Endodermal cell (in vitro differentiated cells): ENCODE data around the gene FSTL1. TPM values are rescaled to one million over a fixed set of nuclear protein-coding genes. Genes with fewer than 3 reads are reported as not detected.

Experiments used
- DNase-seq: peaks from one replicate; pipeline ENCODE4 v3.0.0-alpha.2; 2017
- H3K27ac ChIP-seq: 2 replicates; pipeline ENCODE4 v1.5.1; 2013; ENCODE audit warnings: mild to moderate bottlenecking, low read depth, low read length, moderate library complexity
- H3K27me3 ChIP-seq: 2 replicates; pipeline ENCODE4 v1.6.1; 2013; ENCODE audit warnings: mild to moderate bottlenecking, low read length, moderate library complexity; ENCODE audit not compliant: insufficient read depth, control insufficient read depth, poor library complexity, severe bottlenecking
- H3K36me3 ChIP-seq: 2 replicates; pipeline ENCODE4 v1.7.0; 2013; ENCODE audit warnings: mild to moderate bottlenecking, low read length, moderate library complexity; ENCODE audit not compliant: control insufficient read depth, insufficient read depth
- H3K4me1 ChIP-seq: one replicate; pipeline ENCODE4 v1.7.0; 2013; ENCODE audit warnings: low read length; ENCODE audit not compliant: control insufficient read depth, insufficient read depth
- H3K4me3 ChIP-seq: 2 replicates; pipeline ENCODE4 v1.5.1; 2013; ENCODE audit warnings: mild to moderate bottlenecking, low read length, moderate library complexity
- H3K9ac ChIP-seq: 2 replicates; pipeline ENCODE4 v1.6.1; 2013; ENCODE audit warnings: mild to moderate bottlenecking, low read length, moderate library complexity; ENCODE audit not compliant: poor library complexity, severe bottlenecking; ENCODE audit errors: extremely low read depth
- H3K9me3 ChIP-seq: 2 replicates; pipeline ENCODE4 v1.6.1; 2013; ENCODE audit warnings: mild to moderate bottlenecking, low read length, moderate library complexity; ENCODE audit not compliant: control insufficient read depth
- H3K27ac Mint-ChIP-seq: 2 replicates; pipeline ENCODE4 v1.8.0; 2020; ENCODE audit warnings: mixed read lengths
- H3K27me3 Mint-ChIP-seq: 2 replicates; pipeline ENCODE4 v1.8.0; 2021; ENCODE audit warnings: mild to moderate bottlenecking, mixed read lengths; ENCODE audit not compliant: insufficient read depth
- H3K36me3 Mint-ChIP-seq: 2 replicates; pipeline ENCODE4 v1.8.0; 2020; ENCODE audit warnings: low read depth, mixed read lengths
- H3K4me1 Mint-ChIP-seq: 2 replicates; pipeline ENCODE4 v1.8.0; 2020; ENCODE audit warnings: mixed read lengths
- H3K4me3 Mint-ChIP-seq: 2 replicates; pipeline ENCODE4 v1.8.0; 2020; ENCODE audit warnings: mild to moderate bottlenecking, moderate library complexity, mixed read lengths
- H3K9me3 Mint-ChIP-seq: 2 replicates; pipeline ENCODE4 v1.8.0; 2020; ENCODE audit warnings: mild to moderate bottlenecking, mixed read lengths
- CTCF ChIP-seq: fragments of 200-600 bp; sonication (generic); conservative IDR thresholded peaks from 2 replicates; pipeline ENCODE4 v1.5.0; 2021; ENCODE audit warnings: antibody characterized with exemption, mild to moderate bottlenecking
- WGBS, 2 experiments: methylation state at CpG; one replicate each; pipeline versions ENCODE4 v1.1.5 to v1.1.7; 2013; ENCODE audit warnings: missing lambda C conversion rate in 2 of 2, mixed read lengths in 1 of 2; ENCODE audit not compliant: insufficient coverage in 1 of 2, insufficient read length in 1 of 2; 5-methylcytosine and 5-hydroxymethylcytosine counted together
- total RNA-seq, 2 donors: library from RNA; stranded (reverse); fragmentation: NEBNext Ultra II Directional in 1 of 2; extraction: Animal tissue kit (Norgen Biotek cat#: 25700) in 1 of 2; gene quantifications; 2 replicates in 1 of 2; 3 replicates in 1 of 2; pipeline ENCODE4 v1.2.1, GENCODE V29; 2021

Gene FSTL1
- total RNA-seq, 2 donors from 2014 or later = 309 to 379 TPM

GRCh38 chr3:120497336-120497735 lies 46.5 kb upstream of the FSTL1 start:
- Mint-ChIP-seq H3K27me3 (no peaks in the 10 kb centered on the region), H3K9me3 (peaks cover 25% of the 10 kb centered on the region), H3K4me3 (no peak overlapping the region), H3K4me1 (peaks cover 7% of the 10 kb centered on the region), H3K36me3 (no peaks in the 10 kb centered on the region), H3K27ac (no peak overlapping the region)
- H3K4me3 ChIP-seq = no peak overlapping the region
- H3K9ac ChIP-seq = no peak overlapping the region
- H3K4me1 ChIP-seq = no peaks in the 10 kb centered on the region
- H3K27me3 ChIP-seq = no peaks in the 10 kb centered on the region
- H3K27ac ChIP-seq = no peak overlapping the region
- no peaks in the 10 kb centered on the region for H3K36me3 ChIP-seq
- TF ChIP-seq CTCF = no peak
- 91% methylated on average over 3 of the region's 3 CpGs; no CpG with 5 or more reads in 1 of the 2 experiments for WGBS, 2 experiments
- peaks cover 24% of the 10 kb centered on the region for H3K9me3 ChIP-seq
- DNase-seq = no peak

DNA sequence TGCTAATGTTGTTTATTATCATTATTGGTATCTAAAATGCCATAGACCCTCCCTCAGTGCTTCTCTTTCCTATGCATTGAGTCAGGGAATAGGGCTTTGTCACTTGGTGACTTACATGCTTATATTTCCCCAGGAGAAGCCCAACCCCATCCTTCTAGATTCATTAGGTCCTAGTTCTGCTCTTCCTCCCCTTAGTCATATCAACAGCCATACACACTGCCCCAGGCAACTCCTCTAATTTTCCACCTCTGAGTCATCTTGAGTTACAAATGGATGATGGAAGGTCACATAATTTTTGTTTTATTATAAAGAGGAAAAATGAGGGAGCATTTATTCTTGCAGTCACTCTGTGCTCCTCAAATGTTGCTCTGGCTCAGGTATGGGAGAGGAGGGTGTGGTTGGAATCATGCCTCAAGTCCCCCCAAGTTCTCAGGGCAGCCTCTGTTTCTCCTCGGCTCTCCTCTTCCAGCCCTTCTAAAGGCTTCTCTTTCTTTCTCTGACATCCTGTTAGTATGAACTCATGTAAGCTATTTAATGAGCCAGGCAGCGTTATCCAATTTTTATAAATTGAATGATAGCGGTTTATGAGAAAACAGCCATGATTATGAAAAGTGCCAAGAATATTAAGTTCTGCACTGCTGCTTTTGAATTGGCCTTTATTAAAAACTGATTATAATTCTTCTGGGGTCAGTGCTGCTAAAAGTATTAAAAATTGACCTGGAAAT lies 45.6 kb upstream of the FSTL1 start:
- H3K36me3 Mint-ChIP-seq = no peaks in the 10 kb centered on the region
- Histone ChIP-seq H3K9ac (no peak overlapping the region), H3K36me3 (no peaks in the 10 kb centered on the region), H3K4me3 (no peak overlapping the region), H3K4me1 (no peaks in the 10 kb centered on the region), H3K27me3 (no peaks in the 10 kb centered on the region), H3K27ac (no peak overlapping the region), H3K9me3 (peaks cover 24% of the 10 kb centered on the region)
- DNase-seq = no peak
- H3K9me3 Mint-ChIP-seq = peaks cover 25% of the 10 kb centered on the region
- H3K4me3 Mint-ChIP-seq = no peak overlapping the region
- H3K27ac Mint-ChIP-seq = no peak overlapping the region
- H3K4me1 Mint-ChIP-seq = peaks cover 7% of the 10 kb centered on the region
- WGBS, 2 experiments = 91 to 98% methylated on average over 2 to 3 of the region's 3 CpGs
- H3K27me3 Mint-ChIP-seq = no peaks in the 10 kb centered on the region
- no peak for TF ChIP-seq CTCF

DNA sequence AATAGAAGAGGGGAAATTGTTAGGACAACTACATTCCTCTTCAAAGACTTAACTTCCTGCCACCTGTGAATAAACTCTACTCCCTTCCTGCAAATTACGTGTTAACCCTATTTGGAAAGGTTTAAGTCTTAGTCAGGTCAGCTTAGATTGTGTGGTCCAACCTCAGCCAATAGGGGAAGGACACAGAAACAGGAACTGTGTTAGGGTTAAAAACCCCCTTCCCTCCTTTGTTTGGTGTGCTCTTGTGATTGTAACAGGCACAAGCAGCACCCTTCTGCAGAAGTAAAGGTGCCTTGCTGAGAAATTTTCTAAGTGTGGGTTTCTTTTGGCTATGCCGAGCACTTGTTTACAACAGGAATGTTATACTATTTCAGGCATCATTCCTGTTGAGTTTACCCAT lies 45.0 kb upstream of the FSTL1 start:
- Mint-ChIP-seq H3K36me3 (no peaks in the 10 kb centered on the region), H3K9me3 (peaks cover 25% of the 10 kb centered on the region), H3K27me3 (no peaks in the 10 kb centered on the region), H3K27ac (no peak overlapping the region), H3K4me3 (no peak overlapping the region), H3K4me1 (peaks cover 7% of the 10 kb centered on the region)
- Histone ChIP-seq H3K36me3 (no peaks in the 10 kb centered on the region), H3K9me3 (peaks cover 24% of the 10 kb centered on the region), H3K27ac (no peak overlapping the region), H3K9ac (no peak overlapping the region), H3K4me1 (no peaks in the 10 kb centered on the region), H3K27me3 (no peaks in the 10 kb centered on the region), H3K4me3 (no peak overlapping the region)
- no peak for DNase-seq
- whole genome bisulfite sequencing, 2 experiments = 86 to 89% methylated on average over 1 to 2 of the region's 2 CpGs
- TF ChIP-seq CTCF = no peak
